HL-60 (cell line): ENCODE measurements around the gene HERPUD2.

Source experiments
- DNase-seq, 2 experiments: peaks; one replicate each; pipeline ENCODE4 v3.0.0-alpha.2; 2010 to 2020; ENCODE audit warnings: low read depth in 1 of 2, low spot score in 1 of 2
- H3K27ac ChIP-seq: fragments of 250-450 bp; sonication (Bioruptor Pico); replicated peaks from 2 replicates; pipeline ENCODE4 v1.5.1; 2020; ENCODE audit warnings: mild to moderate bottlenecking, moderate library complexity
- H3K27me3 ChIP-seq: fragments of 250-450 bp; sonication (Bioruptor Pico); 2 replicates; pipeline ENCODE4 v1.5.1; 2021; ENCODE audit warnings: mild to moderate bottlenecking, moderate library complexity; ENCODE audit not compliant: insufficient read depth, poor library complexity, severe bottlenecking
- H3K4me3 ChIP-seq: replicated peaks from 2 replicates; pipeline ENCODE4 v1.5.1; 2011; ENCODE audit warnings: mild to moderate bottlenecking, control low read depth, low read length; ENCODE audit not compliant: insufficient read depth
- GABPA ChIP-seq: IDR thresholded peaks from 2 replicates; pipeline ENCODE4 v1.6.1; 2012; ENCODE audit warnings: low read depth
- POLR2AphosphoS5 ChIP-seq: IDR thresholded peaks from 2 replicates; pipeline ENCODE4 v1.6.1; 2012; ENCODE audit warnings: low read depth
- REST ChIP-seq: IDR thresholded peaks from 2 replicates; pipeline ENCODE4 v1.6.1; 2012; ENCODE audit warnings: low read depth; ENCODE audit not compliant: insufficient replicate concordance
- SPI1 ChIP-seq: IDR thresholded peaks from 2 replicates; pipeline ENCODE4 v1.6.1; 2012; ENCODE audit warnings: low read depth, mild to moderate bottlenecking, borderline replicate concordance
- TF ChIP-seq, protein P1 (sequence below): IDR thresholded peaks from one replicate; pipeline ENCODE4 v1.5.1; 2011; ENCODE audit warnings: low read length, control low read depth, inconsistent platforms; ENCODE audit not compliant: insufficient read depth

HERPUD2 gene

DNA sequence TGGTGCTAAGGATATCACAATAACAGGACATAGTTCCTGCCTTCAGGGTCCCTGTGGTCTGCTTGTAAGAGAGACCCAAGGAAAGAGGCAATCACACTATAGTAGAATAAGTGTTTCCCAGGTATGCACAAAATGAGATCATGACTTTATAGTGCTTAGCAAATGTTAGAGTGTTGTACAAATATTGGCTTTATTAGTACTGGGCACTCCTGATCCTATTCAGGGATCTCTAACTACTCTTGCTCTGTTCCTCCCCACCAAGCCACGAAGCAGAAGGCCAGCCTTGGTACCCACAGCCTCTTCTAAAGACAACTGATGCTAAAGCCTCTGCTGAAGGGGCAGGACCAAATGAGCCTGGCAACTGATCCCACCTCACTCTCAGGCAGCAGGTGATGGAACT, 75.1 kb downstream of the HERPUD2 start:
- TF ChIP-seq REST (no peak), POLR2AphosphoS5 (no peak), SPI1 (no peak), GABPA (no peak)
- Histone ChIP-seq H3K27me3 (peaks cover 3% of the 10 kb centered on the region), H3K27ac (no peak overlapping the region), H3K4me3 (no peak overlapping the region)
- no peak for DNase-seq

DNA sequence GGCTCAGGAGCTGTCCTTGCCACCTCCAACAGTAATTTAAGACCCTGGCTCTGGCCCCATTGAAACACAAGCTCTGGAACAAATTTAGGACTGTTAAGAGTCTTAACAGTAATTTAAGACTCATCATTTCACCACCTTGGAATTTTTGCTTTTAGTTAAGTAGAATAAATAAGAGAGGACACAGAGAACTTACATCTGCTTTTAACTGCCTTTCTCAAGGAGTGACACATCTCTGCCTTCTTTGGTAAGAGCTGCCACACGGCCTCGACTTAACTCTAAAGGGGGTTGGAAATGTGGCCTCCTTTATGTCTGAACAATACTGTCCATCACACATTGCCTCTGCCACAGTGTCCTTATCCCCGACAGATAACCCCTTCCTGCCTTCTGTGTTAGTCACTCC, 77.9 kb downstream of the HERPUD2 start:
- peaks cover 3% of the 10 kb centered on the region for H3K27me3 ChIP-seq
- no peak overlapping the region for H3K4me3 ChIP-seq
- H3K27ac ChIP-seq: no peak overlapping the region
- TF ChIP-seq, protein P1, sequence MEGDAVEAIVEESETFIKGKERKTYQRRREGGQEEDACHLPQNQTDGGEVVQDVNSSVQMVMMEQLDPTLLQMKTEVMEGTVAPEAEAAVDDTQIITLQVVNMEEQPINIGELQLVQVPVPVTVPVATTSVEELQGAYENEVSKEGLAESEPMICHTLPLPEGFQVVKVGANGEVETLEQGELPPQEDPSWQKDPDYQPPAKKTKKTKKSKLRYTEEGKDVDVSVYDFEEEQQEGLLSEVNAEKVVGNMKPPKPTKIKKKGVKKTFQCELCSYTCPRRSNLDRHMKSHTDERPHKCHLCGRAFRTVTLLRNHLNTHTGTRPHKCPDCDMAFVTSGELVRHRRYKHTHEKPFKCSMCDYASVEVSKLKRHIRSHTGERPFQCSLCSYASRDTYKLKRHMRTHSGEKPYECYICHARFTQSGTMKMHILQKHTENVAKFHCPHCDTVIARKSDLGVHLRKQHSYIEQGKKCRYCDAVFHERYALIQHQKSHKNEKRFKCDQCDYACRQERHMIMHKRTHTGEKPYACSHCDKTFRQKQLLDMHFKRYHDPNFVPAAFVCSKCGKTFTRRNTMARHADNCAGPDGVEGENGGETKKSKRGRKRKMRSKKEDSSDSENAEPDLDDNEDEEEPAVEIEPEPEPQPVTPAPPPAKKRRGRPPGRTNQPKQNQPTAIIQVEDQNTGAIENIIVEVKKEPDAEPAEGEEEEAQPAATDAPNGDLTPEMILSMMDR: no peak
- no peak for TF ChIP-seq REST
- no peak for TF ChIP-seq SPI1
- TF ChIP-seq GABPA: no peak
- TF ChIP-seq POLR2AphosphoS5: no peak
- no peak for DNase-seq

DNA sequence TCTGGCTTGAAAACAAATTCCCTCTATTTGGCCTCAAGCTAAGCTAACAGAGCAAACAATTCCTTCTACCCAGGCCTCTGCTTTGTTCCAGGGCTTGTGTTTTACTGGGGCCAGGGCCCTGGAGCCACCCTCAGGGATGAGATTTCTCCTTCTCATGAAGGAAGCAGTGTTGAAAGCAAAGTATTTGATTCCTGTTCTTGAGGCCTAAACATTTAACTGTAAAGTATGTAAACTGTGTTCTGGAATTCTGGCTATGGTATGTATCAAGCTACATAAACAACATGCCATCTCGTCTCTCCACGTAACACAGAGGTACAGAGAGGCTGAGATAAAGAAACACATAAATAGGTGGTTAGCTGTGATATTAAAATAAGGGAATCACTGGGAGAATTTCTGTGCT, 81.8 kb downstream of the HERPUD2 start:
- H3K4me3 ChIP-seq: no peak overlapping the region
- DNase-seq: no peak
- no peak overlapping the region for H3K27ac ChIP-seq
- H3K27me3 ChIP-seq: no peaks in the 10 kb centered on the region
- TF ChIP-seq REST (no peak), GABPA (no peak), POLR2AphosphoS5 (no peak), SPI1 (no peak)
- TF ChIP-seq, protein P1: no peak
